HCT116 (cell line): Measurements from ENCODE around the gene CFAP77. TPM values are rescaled to one million over a fixed set of nuclear protein-coding genes. Genes with fewer than 3 reads are reported as not detected.

Source experiments
- ATAC-seq: fragments of 200-7000 bp; cut with Tn5 transposase; 2 replicates; pipeline ENCODE4 v1.9.1; 2020; ENCODE audit warnings: mild to moderate bottlenecking, moderate library complexity
- BruUV-seq: library from RNA; stranded (reverse); fragments of 400-500 nt; replicated peaks from 2 replicates; lab custom pipeline; 2021; lab: Mats Ljungman, UMichigan
- CTCF ChIA-PET: fragments of 300-600 bp; sonication (Branson Sonifier 250); formaldehyde crosslinking; loops from one replicate; lab custom pipeline; 2021; ENCODE audit warnings: antibody characterized with exemption; lab: Charles Lee
- POLR2A ChIA-PET: fragments of 300-600, 350-600 bp; sonication (Branson Sonifier 250); formaldehyde crosslinking; loops from one replicate; lab custom pipeline; 2021; ENCODE audit warnings: antibody characterized with exemption; lab: Charles Lee
- RAD21 ChIA-PET, 2 experiments: fragments of 300-600 bp; sonication (Branson Sonifier 250); formaldehyde crosslinking; loops; one replicate each; lab custom pipeline; 2023; ENCODE audit warnings: low total read pairs in 2 of 2; ENCODE audit not compliant: uncharacterized antibody in 2 of 2, unreplicated experiment in 2 of 2, low non-redundant PET in 1 of 2; lab: Charles Lee
- DNase-seq: peaks from one replicate; pipeline ENCODE4 v3.0.0-alpha.2; 2010; ENCODE audit warnings: low read depth, low spot score
- H2AFZ ChIP-seq: fragments of 200-600 bp; shearing (Covaris generic), sonication (generic); 2 replicates; pipeline ENCODE4 v1.6.1; 2017; ENCODE audit warnings: low read depth, mixed run types, mixed read lengths, antibody characterized with exemption, low read length; ENCODE audit not compliant: poor library complexity, severe bottlenecking
- H3K27ac ChIP-seq: 2 replicates; pipeline ENCODE4 v1.5.1; 2012; ENCODE audit warnings: low read depth, low read length
- H3K27me3 ChIP-seq: fragments of 200-600 bp; sonication (generic); 2 replicates; pipeline ENCODE4 v1.6.1; 2016; ENCODE audit warnings: mixed run types, low read length, mixed read lengths; ENCODE audit not compliant: insufficient read depth
- H3K36me3 ChIP-seq, 2 experiments: fragments of 200-500 bp in 1 of 2; fragments of 200-600 bp in 1 of 2; sonication (Bioruptor generic) in 1 of 2; sonication (generic) in 1 of 2; 2 replicates each; pipeline versions ENCODE4 v1.5.1 to v1.6.1; 2014 to 2016; ENCODE audit warnings: low read length in 2 of 2, inconsistent platforms in 1 of 2, mixed read lengths in 1 of 2, mixed run types in 1 of 2; ENCODE audit not compliant: insufficient read depth in 2 of 2, control insufficient read depth in 1 of 2
- H3K4me1 ChIP-seq, 2 experiments: fragments of 200-600 bp in 1 of 2; sonication (generic) in 1 of 2; 2 replicates each; pipeline versions ENCODE4 v1.5.1 to v1.6.1; 2012 to 2017; ENCODE audit warnings: low read length in 2 of 2, inconsistent platforms in 1 of 2, mild to moderate bottlenecking in 1 of 2, mixed read lengths in 1 of 2, mixed run types in 1 of 2, moderate library complexity in 1 of 2; ENCODE audit not compliant: insufficient read depth in 2 of 2, control insufficient read depth in 1 of 2
- H3K4me2 ChIP-seq: fragments of 200-600 bp; sonication (generic); 2 replicates; pipeline ENCODE4 v1.6.1; 2017; ENCODE audit warnings: mixed run types, low read length, mixed read lengths
- H3K4me3 ChIP-seq, 2 experiments: fragments of 200-600 bp in 1 of 2; sonication (generic) in 1 of 2; replicated peaks in 1 of 2; 2 replicates each; pipeline ENCODE4 v1.5.1; 2011 to 2016; ENCODE audit warnings: low read length in 2 of 2, control low read depth in 1 of 2, low read depth in 1 of 2, mild to moderate bottlenecking in 1 of 2, mixed read lengths in 1 of 2, mixed run types in 1 of 2
- H3K79me2 ChIP-seq: fragments of 200-600 bp; sonication (generic); 2 replicates; pipeline ENCODE4 v1.6.1; 2017; ENCODE audit warnings: mild to moderate bottlenecking, mixed run types, low read length, moderate library complexity, mixed read lengths; ENCODE audit not compliant: insufficient read depth
- H3K9ac ChIP-seq: fragments of 200-600 bp; sonication (generic); 2 replicates; pipeline ENCODE4 v1.6.1; 2016; ENCODE audit warnings: low read length, mixed read lengths
- H3K9me2 ChIP-seq: fragments of 200-600 bp; sonication (generic), shearing (Covaris generic); 2 replicates; pipeline ENCODE4 v1.6.1; 2017; ENCODE audit warnings: mixed run types, mild to moderate bottlenecking, moderate library complexity; ENCODE audit not compliant: insufficient read depth
- H3K9me3 ChIP-seq, 2 experiments: fragments of 200-500 bp in 1 of 2; fragments of 200-600 bp in 1 of 2; sonication (Bioruptor generic) in 1 of 2; sonication (generic) in 1 of 2; 2 replicates each; pipeline ENCODE4 v1.6.1; 2014 to 2017; ENCODE audit warnings: low read length in 2 of 2, mixed read lengths in 2 of 2, inconsistent platforms in 1 of 2, low read depth in 1 of 2, mild to moderate bottlenecking in 1 of 2, mixed run types in 1 of 2, moderate library complexity in 1 of 2; ENCODE audit not compliant: control insufficient read depth in 1 of 2, insufficient read depth in 1 of 2
- H4K20me1 ChIP-seq: fragments of 200-600 bp; sonication (generic), shearing (Covaris generic); 2 replicates; pipeline ENCODE4 v1.6.1; 2017; ENCODE audit warnings: mixed run types, mild to moderate bottlenecking, moderate library complexity; ENCODE audit not compliant: insufficient read depth
- CTCF ChIP-seq, 3 experiments: fragments of 200-600 bp in 1 of 3; sonication (generic) in 1 of 3; IDR thresholded peaks in 2 of 3; conservative IDR thresholded peaks in 1 of 3; 2 replicates each; pipeline ENCODE4 v1.5.1; 2012 to 2017; ENCODE audit warnings: low read depth in 2 of 3, low read length in 2 of 3, antibody characterized with exemption in 1 of 3, borderline replicate concordance in 1 of 3, control low read depth in 1 of 3, mild to moderate bottlenecking in 1 of 3, mixed read lengths in 1 of 3, mixed run types in 1 of 3, moderate library complexity in 1 of 3; ENCODE audit not compliant: insufficient read depth in 1 of 3
- FOSL1 ChIP-seq: IDR thresholded peaks from 2 replicates; pipeline ENCODE4 v1.6.1; 2012; ENCODE audit warnings: low read depth
- ZBTB33 ChIP-seq: IDR thresholded peaks from 2 replicates; pipeline ENCODE4 v1.6.1; 2011; ENCODE audit warnings: mild to moderate bottlenecking, low read length, moderate library complexity; ENCODE audit not compliant: insufficient replicate concordance; ENCODE audit errors: extremely low read depth
- intact Hi-C: fragments of 100-400 bp; cut with micrococcal nuclease; formaldehyde crosslinking; loops from 2 replicates; pipeline ENCODE4 v1.10.0; 2022
- total RNA-seq: library from RNA; stranded (reverse); gene quantifications from one replicate; pipeline ENCODE4 v1.2.1, GENCODE V29; 2021; ENCODE audit not compliant: unreplicated experiment

Gene CFAP77
- total RNA-seq, 1 experiment from 2014 or later: 0.98 TPM

GRCh38 chr9:132547976-132548730 lies 138.1 kb downstream of the CFAP77 start:
- no peaks in the 10 kb centered on the region for H3K79me2 ChIP-seq
- POLR2A ChIA-PET: no interaction called here
- H2AFZ ChIP-seq: no peak overlapping the region
- no peak overlapping the region for H3K9ac ChIP-seq
- H3K27ac ChIP-seq: no peak overlapping the region
- H3K9me2 ChIP-seq: no peaks in the 10 kb centered on the region
- no peaks in the 10 kb centered on the region for H3K9me3 ChIP-seq
- RAD21 ChIA-PET: no interaction called here
- H4K20me1 ChIP-seq: no peaks in the 10 kb centered on the region
- CTCF ChIA-PET: interaction anchor here (1.1 kb wide), 1 partner anchor 51 kb away, joined by 3 read pairs; no protein-coding TSS in a partner anchor
- DNase-seq: no peak
- no TSS peak for BruUV-seq
- intact Hi-C loops: no loop called here
- H3K36me3 ChIP-seq: no peaks in the 10 kb centered on the region
- peaks cover 4 to 27% of the 10 kb centered on the region in 2 experiments; a peak in 3 of 4 replicates for H3K4me1 ChIP-seq
- H3K27me3 ChIP-seq: no peaks in the 10 kb centered on the region
- ATAC-seq: no peak
- no peak overlapping the region for H3K4me3 ChIP-seq
- no peak overlapping the region for H3K4me2 ChIP-seq
- TF ChIP-seq ZBTB33 (no peak), CTCF (IDR thresholded peaks at IDR 0.05 in 2 of 3, conservative IDR thresholded peaks at IDR 0.05 in 1 of 3; ENCODE audit: borderline replicate concordance in 1 of 3, insufficient read depth in 1 of 3, low read depth in 2 of 3, low read length in 2 of 3) (no peak), FOSL1 (no peak)
- TF ChIP-seq, all 23 proteins: peak for 0
